Esophagus squamous epithelium (tissue), 4 donors: ENCODE measurements around the gene PFDN2.

Experiments used
- CTCF ChIP-seq, 6 experiments: fragments of 450-650 bp in 4 of 6; fragments of 200-600 bp in 2 of 6; sonication (generic) in 2 of 6; IDR thresholded peaks; one replicate each; pipeline ENCODE4 v1.5.1; 2016 to 2019; ENCODE audit warnings: antibody characterized with exemption in 6 of 6, mild to moderate bottlenecking in 4 of 6, moderate library complexity in 4 of 6
- POLR2A ChIP-seq, 4 donors: fragments of 450-650 bp; IDR thresholded peaks; one replicate each; pipeline ENCODE4 v1.6.1; 2017; ENCODE audit warnings: antibody characterized with exemption in 4 of 4, mild to moderate bottlenecking in 4 of 4, moderate library complexity in 3 of 4

GRCh38 chr1:161131523-161132409 lies 13.9 kb upstream of the PFDN2 start:
- TF ChIP-seq CTCF (IDR thresholded peaks at IDR 0.05) (no peak), POLR2A (IDR thresholded peaks at IDR 0.05) (no peak)
